ENCODE measurements around the gene FJX1.
A peak's percentile ranks its signal among the peaks of the same experiment; 100 is the strongest.

FJX1 gene

GRCh38 chr11:35608502-35608901 is 9.8 kb upstream of the FJX1 start:
- DNase-seq, result no peak

GRCh38 chr11:35609656-35610055 is 8.6 kb upstream of the FJX1 start:
- DNase-seq, result no peak

GRCh38 chr11:35610631-35611030 is 7.6 kb upstream of the FJX1 start:
- DNase-seq, result no peak

- DNase-seq, result no peak
These were observed 6.5 kb upstream of the FJX1 start for GRCh38 chr11:35611741-35612140.

GRCh38 chr11:35614939-35615569 is 3.2 kb upstream of the FJX1 start:
- no peak for DNase-seq

GRCh38 chr11:35615921-35616900 is 2.0 kb upstream of the FJX1 start:
- DNase-seq, result peak; percentile 50

GRCh38 chr11:35617316-35617686 is 959 bp upstream of the FJX1 start:
- DNase-seq, result no peak

- no peak for DNase-seq
These were observed 346 bp downstream of the FJX1 start for GRCh38 chr11:35618497-35619115.

GRCh38 chr11:35619116-35619854 is 1.0 kb downstream of the FJX1 start:
- DNase-seq, result no peak

- DNase-seq, result no peak
These were observed 1.8 kb downstream of the FJX1 start for GRCh38 chr11:35619855-35620640.

GRCh38 chr11:35620795-35621194 is 2.5 kb downstream of the FJX1 start:
- no peak for DNase-seq

- DNase-seq, result no peak
These were observed 3.4 kb downstream of the FJX1 start for GRCh38 chr11:35621620-35622019.

GRCh38 chr11:35622070-35622469 is 3.8 kb downstream of the FJX1 start:
- DNase-seq, result no peak

- no peak for DNase-seq
These were observed 5.4 kb downstream of the FJX1 start for GRCh38 chr11:35623621-35624168.

- no peak for DNase-seq
These were observed 6.1 kb downstream of the FJX1 start for GRCh38 chr11:35624316-35624715.

GRCh38 chr11:35624781-35625180 is 6.5 kb downstream of the FJX1 start:
- DNase-seq, result no peak

GRCh38 chr11:35626501-35626900 is 8.2 kb downstream of the FJX1 start:
- no peak for DNase-seq

- no peak for DNase-seq
These were observed 11.3 kb downstream of the FJX1 start for GRCh38 chr11:35629511-35629910.

GRCh38 chr11:35629914-35630313 is 11.7 kb downstream of the FJX1 start:
- no peak for DNase-seq

- no peak for DNase-seq
These were observed 13.6 kb downstream of the FJX1 start for GRCh38 chr11:35631891-35632290.

GRCh38 chr11:35632301-35632700 is 14.0 kb downstream of the FJX1 start:
- DNase-seq, result no peak

GRCh38 chr11:35633827-35634423 is 15.7 kb downstream of the FJX1 start:
- DNase-seq, result no peak

All from CD4-positive, alpha-beta T cell treated with Interleukin-4 for 4 hours (primary cell).